ENCODE measurements around the gene DCUN1D2.

Gene DCUN1D2

DNA sequence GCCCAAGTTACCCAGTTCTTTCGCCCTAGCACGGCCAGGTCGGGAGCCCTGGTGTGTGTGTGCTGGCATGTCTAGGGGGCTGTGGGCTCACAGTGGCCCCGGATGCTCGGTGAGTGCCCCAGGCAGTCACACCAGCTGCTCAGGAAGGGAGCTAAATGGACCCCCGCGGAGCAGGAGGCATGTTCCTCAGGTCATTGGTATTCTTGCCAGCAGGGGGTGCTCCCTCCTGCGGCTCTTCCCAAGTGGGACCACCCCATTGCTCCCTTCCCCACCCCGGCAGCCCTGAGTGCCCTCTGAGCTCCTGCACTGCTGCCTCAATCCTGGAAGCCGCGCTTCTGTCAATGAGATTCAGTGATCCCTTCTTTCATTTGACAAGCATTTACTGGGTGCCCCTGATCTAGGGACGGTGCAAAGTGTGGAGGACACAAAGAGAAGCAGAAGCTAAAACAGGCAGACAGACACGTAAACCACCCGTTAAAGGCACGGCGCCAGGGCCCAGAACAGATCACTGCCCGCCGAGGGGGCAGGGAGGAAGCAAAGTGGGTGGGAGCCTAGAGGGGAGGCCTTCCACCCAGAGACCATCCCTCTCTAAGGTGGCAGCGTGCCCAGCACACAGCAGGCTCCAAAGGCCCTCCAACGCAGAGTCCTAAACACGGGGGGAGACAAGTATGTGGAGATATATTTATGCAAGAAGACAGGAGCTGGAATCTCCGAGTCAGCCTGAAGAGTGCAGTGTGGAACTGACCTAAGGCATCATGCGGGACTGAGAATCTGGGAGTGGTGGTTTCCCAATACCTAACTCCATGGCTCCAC lies 32.1 kb downstream of the DCUN1D2 start:
- TF ChIP-seq CTCF (IDR thresholded peaks at IDR 0.05; ENCODE audit: borderline replicate concordance, insufficient read depth, low read depth, low read length) = peak; percentile 41; the same call in 1 of the 2 replicates
- H3K4me3 ChIP-seq (ENCODE audit: low read depth, low read length) = no peak overlapping the region

GRCh38 chr13:113457510-113457909 lies 33.0 kb downstream of the DCUN1D2 start:
- no peak overlapping the region for H3K4me3 ChIP-seq (ENCODE audit: low read depth, low read length)
- TF ChIP-seq CTCF (IDR thresholded peaks at IDR 0.05; ENCODE audit: borderline replicate concordance, insufficient read depth, low read depth, low read length) = no peak

- H3K4me3 ChIP-seq (ENCODE audit: low read depth, low read length) = no peak overlapping the region
- no peak for TF ChIP-seq CTCF (IDR thresholded peaks at IDR 0.05; ENCODE audit: borderline replicate concordance, insufficient read depth, low read depth, low read length)
Observed at GRCh38 chr13:113456116-113456702, 34.3 kb downstream of the DCUN1D2 start.

DNA sequence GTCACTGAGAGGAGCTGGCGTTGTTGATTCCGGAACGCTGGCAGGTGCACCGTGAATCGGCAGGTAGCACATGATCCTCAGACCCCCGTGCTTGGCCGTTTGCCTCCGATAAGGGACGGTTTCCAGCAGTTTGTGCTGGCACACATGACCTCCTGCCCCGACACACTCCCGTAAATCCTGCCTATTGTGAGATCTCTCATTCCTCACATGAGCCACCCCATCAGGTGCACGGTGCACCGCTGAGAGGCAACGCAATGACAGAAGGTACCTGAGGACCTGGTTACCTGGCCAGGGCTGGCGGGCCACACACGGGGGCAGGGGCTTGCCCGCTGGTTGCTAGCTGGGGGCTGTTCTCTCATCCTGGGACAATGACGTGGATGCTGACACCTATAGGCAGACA lies 35.1 kb downstream of the DCUN1D2 start:
- H3K4me3 ChIP-seq (ENCODE audit: low read depth, low read length) = no peak overlapping the region
- no peak for TF ChIP-seq CTCF (IDR thresholded peaks at IDR 0.05; ENCODE audit: borderline replicate concordance, insufficient read depth, low read depth, low read length)

GRCh38 chr13:113454936-113455335 lies 35.6 kb downstream of the DCUN1D2 start:
- no peak for TF ChIP-seq CTCF (IDR thresholded peaks at IDR 0.05; ENCODE audit: borderline replicate concordance, insufficient read depth, low read depth, low read length)
- no peak overlapping the region for H3K4me3 ChIP-seq (ENCODE audit: low read depth, low read length)

- H3K4me3 ChIP-seq (ENCODE audit: low read depth, low read length) = no peak within 1 kb of the TSS
- no peak for TF ChIP-seq CTCF (IDR thresholded peaks at IDR 0.05; ENCODE audit: borderline replicate concordance, insufficient read depth, low read depth, low read length)
Observed at GRCh38 chr13:113452942-113453901, 37.3 kb downstream of the DCUN1D2 start, which contains the start of gene ADPRHL1. Gene ADPRHL1, minus strand, starts transcription at chr13:113453488. Its CDS starts 51 bp downstream, at chr13:113453437.
